ENCODE results near the gene ATP8B2.
"Not testable (repeated sequence)": the region's sequence is repeated elsewhere in the genome, so short reads cannot be mapped to it uniquely, and the experiment has no call there.

ATP8B2 gene

GRCh38 chr1:154348429-154349076, 23.2 kb downstream of the ATP8B2 start:
- DNase-seq, result no peak

- no peak for DNase-seq
Observed at GRCh38 chr1:154349121-154349520, 23.8 kb downstream of the ATP8B2 start.

GRCh38 chr1:154350383-154350782, 25.1 kb downstream of the ATP8B2 start:
- no peak for DNase-seq

DNA sequence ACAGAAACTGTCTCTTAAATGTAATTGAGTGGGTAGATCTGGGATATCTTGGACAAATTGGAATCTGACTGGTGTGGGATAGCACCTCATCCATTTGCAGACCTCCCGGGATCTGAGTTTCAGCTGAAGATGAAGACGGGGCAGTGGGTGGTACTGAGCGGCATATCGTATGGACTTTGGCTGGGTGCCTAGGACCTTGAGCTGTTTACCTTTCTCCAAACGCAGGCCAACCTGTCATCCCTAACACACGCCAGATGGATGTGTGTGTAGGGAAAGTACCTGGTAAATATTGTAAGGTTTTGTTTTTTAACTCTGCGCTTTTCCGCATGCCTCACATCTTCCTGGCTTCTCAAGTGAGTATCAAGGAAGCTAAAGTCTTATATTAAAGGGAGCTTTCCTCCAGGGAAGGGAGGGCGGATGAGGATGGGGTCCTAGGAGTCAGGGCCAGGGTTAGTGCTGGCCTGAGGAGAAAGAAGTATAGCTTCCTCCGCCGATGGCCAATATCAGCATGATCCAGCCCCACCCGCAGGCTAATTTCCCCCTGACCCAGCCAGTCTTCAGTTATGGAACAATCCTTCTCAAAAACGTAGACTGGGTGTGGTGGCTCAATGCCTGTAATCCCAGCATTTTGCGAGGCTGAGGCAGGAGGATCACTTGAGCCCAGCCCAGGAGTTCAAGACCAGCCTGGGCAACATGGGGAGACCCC, 26.2 kb downstream of the ATP8B2 start:
- peak; percentile 15 for DNase-seq

GRCh38 chr1:154352245-154352580, 26.9 kb downstream of the ATP8B2 start:
- DNase-seq, result no peak

GRCh38 chr1:154352581-154353459, 27.5 kb downstream of the ATP8B2 start:
- no peak for DNase-seq

GRCh38 chr1:154353460-154353904, 28.2 kb downstream of the ATP8B2 start:
- no peak for DNase-seq

- no peak for DNase-seq
Observed at GRCh38 chr1:154353966-154354365, 28.6 kb downstream of the ATP8B2 start.

DNA sequence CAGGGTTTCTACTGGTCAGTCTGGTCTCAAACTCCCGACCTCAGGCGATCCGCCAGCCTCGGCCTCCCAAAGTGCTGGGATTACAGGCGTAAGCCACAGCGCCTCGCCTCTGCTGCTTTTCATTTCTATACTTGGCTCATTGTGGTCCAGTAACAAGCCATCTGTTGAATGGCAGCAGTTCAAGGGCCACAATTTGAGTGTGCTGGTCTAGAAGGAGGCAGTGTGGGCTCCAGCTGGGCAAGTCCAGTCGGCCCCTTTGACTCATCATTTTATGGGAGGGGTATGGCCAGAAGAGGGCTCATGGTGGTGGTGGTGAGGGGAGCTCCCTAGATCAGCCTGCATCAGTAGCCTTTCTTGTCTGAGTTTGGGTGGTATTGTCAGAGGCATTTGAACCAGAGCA, 33.2 kb downstream of the ATP8B2 start:
- DNase-seq, result no peak

- DNase-seq, result no peak
Observed at GRCh38 chr1:154360288-154360687, 35.0 kb downstream of the ATP8B2 start.

GRCh38 chr1:154360881-154361280, 35.6 kb downstream of the ATP8B2 start:
- DNase-seq, result not testable (repeated sequence)

DNA sequence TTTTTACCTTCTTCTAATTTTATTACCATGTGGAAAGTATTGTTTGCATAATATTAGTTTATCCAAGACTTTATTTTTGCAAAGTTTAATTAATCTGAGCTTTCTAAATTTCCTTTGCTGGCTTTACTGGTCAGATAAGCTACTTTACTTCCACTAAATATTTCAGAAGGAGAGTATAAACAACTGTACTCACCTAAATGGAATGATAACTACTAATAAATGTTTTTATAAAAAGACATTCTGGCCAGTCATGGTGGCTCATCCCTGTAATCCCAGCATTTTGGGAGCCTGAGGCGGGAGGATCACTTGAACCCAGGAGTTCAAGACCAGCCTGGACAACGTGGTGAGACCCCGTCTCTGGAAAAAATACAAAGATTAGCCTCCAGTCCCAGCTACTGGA, 36.0 kb downstream of the ATP8B2 start:
- no peak for DNase-seq

GRCh38 chr1:154371436-154371835, 46.1 kb downstream of the ATP8B2 start:
- DNase-seq, result no peak

GRCh38 chr1:154373777-154374357, 48.5 kb downstream of the ATP8B2 start:
- not testable (repeated sequence) for DNase-seq

DNA sequence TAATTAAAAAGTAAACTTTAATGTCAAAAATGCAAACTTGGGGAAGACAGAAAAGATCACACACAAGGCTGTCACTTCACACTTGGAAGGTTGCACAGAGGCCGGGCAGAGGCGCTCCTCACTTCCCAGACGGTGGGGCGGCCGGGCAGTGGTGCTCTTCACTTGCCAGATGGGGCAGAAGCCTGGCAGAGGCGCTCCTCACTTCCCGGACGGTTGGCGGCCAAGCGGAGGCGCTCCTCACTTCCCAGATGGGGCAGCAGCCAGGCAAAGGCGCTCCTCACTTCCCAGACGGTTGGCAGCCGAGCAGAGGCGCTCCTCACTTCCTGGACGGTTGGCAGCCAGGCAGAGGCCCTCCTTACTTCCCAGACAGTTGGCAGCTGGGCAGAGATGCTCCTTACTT, 54.0 kb downstream of the ATP8B2 start:
- no peak for DNase-seq

DNA sequence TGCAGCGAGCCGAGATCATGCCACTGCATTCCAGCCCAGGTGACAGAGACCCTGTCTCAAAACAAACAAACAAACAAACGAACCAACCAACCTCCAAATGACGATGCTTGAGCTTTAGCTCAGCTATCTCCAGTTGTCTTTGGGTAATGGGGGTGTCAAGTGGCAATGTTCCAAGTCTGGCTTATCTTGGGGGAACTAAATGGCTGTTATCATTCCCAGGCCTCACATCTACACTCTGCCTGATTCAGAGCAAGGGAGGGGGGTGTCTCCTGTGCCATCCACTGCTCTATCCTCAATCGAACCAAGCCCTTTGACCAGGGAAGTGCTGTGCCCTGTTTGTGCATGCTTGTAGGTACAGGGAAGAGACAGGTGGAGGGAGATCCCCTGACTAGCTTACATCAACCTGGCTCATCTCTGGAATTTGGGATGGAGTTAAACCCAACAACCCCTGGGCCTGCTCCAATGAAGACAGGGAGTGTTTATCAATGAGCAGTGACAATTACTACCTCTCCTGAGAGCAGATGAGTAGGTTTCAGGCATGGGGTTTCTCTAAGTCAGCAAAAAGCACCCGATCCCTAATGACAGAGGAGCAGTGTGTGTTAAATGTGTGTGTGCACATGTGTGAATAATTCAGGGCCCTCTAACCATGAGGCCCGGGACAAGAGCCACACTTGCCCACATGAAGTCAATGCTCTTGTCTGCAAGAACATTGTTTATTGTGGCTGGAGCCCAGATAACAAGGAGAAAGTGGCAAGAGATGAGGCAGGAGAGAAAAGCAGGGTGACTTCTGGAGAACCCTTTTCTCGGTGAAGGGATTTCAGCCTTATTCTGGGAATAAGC, 59.5 kb downstream of the ATP8B2 start:
- DNase-seq, result no peak

DNA sequence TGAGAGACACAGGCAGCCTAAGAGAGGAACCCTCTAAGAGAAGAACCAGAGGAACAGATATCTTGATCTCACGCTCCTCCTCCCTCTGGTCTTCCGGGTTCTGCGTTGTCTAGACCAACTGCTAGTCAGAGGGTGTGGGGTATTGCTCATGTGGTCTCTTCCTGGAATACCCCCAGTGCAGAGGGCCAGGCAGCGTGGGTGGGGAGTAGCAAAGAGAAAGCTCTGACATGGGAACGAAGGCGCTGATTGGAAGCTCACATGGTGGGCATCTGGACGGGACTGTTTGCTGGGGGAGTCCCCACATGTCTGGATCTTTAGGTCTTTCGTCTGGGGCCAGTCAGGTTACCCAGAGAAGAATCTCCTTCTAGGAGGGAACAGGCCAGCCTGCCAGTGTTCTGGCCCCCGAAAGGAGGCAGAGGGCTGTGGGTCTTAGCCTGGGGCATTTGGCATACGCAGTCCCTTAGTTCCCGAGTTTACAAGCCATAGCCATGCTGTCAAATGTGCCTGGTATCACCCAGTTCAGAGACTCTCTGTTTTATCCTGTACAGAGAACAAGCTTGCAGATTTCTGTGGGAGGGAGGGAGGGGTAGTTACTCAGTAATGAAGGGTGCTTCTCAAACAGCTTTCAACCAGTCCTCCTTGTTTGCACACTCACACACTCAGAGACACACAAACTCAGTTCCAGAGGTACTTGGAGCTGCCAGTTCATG, 61.5 kb downstream of the ATP8B2 start:
- no peak for DNase-seq

DNA sequence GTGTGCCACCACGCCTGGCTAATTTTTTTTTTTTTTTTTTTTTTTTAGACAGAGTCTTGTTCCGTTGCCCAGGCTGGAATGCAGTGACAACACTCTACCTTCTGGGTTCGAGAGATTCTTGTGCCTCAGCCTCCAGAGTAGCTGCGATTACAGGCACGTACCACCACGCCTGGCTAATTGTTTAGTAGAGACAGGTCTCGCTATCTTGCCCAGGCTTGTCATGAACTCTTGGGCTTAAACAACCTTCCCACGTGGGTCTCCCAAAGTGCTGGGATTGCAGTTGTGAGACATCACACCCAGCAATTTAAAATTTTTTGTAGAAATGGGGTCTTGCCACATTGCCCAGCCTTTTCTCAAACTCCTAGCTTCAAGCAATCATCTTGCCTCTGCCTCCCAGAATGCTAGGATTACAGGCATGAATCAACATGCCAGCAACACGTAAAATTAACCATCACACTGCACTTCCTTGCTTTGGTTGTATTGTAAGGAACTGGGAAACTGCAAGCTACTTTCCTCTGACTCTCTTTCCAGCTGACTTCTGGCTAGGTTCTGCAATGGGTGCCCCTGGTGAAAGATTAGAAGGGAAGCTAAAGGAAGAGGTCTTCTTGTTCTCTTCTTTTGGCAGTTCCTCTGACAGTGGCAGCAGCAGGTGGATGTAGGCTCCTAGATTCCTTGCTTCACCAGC, 65.9 kb downstream of the ATP8B2 start:
- no peak for DNase-seq

GRCh38 chr1:154398141-154398540, 72.8 kb downstream of the ATP8B2 start:
- DNase-seq, result no peak

DNA sequence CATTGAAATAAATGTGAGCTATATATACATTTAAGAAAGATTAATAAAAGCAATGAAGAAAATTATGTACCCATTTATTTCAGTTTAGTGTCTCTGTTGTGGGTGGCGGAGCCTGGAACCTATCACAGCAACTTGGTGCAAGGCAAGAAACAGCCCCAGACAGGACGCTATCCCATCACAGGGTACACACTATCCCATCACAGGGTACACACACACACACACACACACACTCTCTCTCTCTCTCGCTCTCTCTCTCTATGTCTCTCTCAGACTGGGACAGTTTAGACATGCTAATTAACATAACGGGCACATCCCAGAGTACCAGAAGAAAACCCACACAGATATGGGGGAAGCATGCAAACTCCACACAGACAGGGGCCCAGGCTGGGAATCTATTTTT, 73.4 kb downstream of the ATP8B2 start:
- DNase-seq, result no peak

DNA sequence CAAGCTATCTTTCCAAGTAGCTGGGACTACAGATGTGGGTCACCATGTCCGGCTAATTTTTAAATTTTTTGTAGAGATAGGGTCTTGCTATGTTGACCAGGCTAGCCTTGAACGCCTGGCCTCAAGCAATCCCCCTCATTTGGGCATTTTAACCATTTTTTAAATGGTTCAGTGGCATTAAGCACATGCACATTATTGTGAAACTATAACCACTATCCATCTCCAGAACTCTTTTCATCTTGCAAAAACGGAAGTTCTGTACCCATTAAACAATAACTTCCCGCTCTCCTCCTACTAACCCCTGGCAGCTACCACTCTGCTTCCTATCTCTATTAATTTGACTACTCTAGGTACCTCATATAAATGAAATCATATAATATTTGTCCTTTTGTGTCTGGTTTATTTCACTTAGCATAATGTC, 75.1 kb downstream of the ATP8B2 start:
- DNase-seq, result no peak
